Stimulated activated CD4-positive, alpha-beta T cell treated with anti-CD3 and anti-CD28 coated beads, Interleukin-4, amount 100 ng/mL, for 1 hour (primary cell): ENCODE data around the gene CBS.
"Not testable (repeated sequence)": the region's sequence is repeated elsewhere in the genome, so short reads cannot be mapped to it uniquely, and the experiment has no call there.

ENCODE experiments used
- DNase-seq: peaks from one replicate; pipeline ENCODE4 v3.0.0-alpha.2; 2020

Gene CBS

DNA sequence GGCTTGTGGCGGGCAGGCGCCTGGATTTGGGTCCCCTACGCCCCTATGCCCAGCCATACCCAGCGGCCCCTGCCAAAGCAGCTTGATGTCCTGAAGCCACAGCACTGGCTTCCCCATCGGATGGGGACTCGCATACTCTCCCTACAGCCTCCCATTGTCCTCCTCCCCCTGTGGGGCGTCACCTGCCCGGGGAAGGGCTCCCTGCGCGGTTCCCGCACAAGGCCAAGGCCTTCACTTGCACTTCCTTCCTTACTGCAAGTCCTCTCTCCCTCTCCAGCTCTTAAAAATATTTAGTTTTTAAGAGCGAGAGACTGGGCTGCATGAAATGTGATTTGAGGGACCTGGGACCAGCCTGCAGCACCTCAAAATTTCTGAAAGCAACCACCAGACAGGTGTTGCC lies 8.9 kb downstream of the CBS start:
- DNase-seq: not testable (repeated sequence)

DNA sequence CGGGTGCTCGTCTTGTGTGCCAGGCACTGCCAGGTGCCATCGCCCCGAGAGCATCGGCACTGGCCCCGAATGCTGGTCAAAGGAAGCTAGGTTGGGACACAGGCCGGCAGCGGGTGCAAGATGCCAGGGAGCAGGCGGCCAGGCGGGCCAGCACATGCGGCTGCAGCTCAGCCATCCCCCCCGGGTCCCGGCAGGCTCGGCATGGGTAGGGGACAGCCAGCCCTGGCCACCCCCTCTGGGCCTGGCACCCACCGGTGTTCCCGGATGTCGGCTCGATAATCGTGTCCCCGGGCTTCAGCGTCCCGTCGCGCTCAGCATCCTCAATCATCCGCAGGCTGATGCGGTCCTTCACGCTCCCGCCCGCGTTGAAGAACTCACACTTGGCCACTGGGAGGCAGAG lies 9.6 kb downstream of the CBS start:
- not testable (repeated sequence) for DNase-seq

- not testable (repeated sequence) for DNase-seq
Measured at GRCh38 chr21:43064265-43064917, 11.2 kb downstream of the CBS start.

DNA sequence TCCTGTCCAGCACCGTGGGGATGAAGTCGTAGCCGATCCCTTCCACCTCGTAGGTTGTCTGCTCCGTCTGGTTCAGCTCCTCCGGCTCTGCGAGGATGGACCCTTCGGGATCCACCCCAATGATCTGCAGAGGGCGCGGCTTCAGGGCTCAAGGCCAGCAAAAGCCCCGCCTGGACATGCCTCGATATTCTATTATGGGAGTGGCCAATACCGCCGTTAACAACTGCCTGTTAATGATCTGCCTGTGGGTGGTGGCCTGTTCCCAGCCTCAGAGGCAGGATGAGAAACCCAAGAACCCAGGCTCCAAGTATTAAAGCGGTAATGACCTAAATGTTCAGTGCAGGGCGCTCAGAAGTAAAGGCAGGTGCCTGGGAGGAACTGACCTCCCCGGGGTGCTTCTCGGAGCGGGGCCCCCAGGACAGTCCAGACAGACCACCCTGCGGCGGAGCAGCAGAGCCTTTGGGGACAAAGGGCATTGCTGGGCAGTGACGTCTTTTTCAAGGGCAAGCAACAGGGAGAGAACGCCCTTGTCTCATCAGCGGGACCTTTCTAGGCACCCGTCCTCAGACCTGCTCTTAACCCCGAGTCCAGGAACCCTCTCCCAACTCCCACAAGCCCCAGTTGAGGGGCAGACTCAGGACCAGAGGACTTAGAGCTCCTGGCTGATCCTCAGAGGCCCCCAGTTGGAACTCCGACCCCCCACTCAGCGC lies 12.5 kb downstream of the CBS start:
- DNase-seq: not testable (repeated sequence)

GRCh38 chr21:43053112-43053511 lies 22.5 kb downstream of the CBS start:
- not testable (repeated sequence) for DNase-seq

- not testable (repeated sequence) for DNase-seq
Measured at GRCh38 chr21:43045876-43046821, 29.5 kb downstream of the CBS start.

DNA sequence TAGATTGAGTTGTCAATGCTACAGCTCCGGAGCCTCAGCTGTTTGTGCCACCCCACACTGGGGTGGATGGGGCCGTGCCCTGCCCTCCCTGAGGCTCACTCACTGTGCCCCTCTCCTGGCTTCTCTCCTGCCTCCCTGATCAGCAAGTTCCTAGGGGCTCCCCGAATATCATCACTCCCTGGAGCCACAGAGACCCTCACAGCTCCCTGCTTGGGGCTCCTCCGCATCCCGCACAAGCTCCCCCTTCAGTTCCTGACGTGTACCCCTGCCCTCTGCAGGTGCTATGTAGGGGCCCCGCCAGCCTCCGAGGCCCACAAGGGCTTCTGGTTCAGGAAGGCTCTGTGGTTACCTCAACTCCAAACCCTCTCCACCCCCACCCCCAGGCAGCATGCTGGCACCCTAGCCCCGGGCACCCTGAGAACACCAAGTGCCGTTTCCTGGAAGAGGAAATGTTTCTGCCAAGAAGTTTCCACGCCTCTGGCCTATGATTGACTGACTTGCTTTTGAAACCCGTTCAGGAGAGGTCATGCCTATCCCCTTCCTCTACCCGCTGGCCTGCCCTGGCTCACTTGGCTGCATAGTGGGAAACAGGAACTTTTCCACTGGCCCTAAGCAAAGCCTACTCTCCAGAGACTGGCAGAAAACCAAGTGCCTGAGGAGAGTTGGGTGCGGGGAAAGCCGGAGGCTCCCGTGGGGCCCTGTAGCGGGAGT lies 30.3 kb downstream of the CBS start:
- not testable (repeated sequence) for DNase-seq

GRCh38 chr21:43044547-43044946 lies 31.1 kb downstream of the CBS start:
- not testable (repeated sequence) for DNase-seq

DNA sequence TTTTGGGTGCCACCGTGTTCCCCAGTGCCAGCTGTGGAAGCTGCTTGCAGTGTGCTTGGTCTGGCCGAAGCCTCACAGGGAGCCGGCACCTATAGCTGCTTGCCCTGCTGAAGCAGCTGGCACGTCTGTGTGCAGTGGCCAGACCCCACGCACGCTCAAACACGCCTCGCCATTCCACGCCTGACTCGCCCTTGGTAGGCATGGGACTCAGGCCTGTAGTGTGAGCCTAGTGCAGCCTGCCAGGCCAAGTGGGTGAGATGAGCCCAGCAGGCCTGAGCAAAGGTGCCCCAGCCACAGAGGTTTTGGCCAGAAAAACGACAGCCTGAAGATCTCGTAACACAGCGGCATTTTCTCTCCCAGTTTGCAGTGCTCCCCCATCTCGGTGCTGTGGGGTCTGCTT lies 32.3 kb downstream of the CBS start:
- not testable (repeated sequence) for DNase-seq

- DNase-seq: not testable (repeated sequence)
Measured at GRCh38 chr21:43042169-43042568, 33.5 kb downstream of the CBS start.

DNA sequence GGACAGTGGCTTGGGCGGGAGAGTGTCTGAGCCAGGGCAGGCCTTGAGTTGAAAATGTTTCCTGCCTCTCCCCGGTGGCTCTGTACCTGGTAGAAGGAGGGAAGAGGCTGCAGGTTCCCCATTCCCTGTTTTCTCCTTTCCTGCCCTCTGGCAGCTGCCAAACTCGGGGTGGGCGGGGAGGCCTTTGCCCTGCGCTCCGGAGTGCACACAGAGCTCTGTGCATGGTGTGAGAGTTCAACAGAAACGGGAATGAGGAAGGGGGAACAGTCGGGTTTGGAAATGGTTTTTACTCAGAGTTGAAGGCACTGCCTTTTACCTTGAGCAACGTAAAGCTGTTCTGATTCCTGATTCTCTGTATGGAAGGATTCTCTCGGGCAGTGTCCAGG lies 37.0 kb downstream of the CBS start:
- not testable (repeated sequence) for DNase-seq

- not testable (repeated sequence) for DNase-seq
Measured at GRCh38 chr21:43037918-43038658, 37.5 kb downstream of the CBS start.

DNA sequence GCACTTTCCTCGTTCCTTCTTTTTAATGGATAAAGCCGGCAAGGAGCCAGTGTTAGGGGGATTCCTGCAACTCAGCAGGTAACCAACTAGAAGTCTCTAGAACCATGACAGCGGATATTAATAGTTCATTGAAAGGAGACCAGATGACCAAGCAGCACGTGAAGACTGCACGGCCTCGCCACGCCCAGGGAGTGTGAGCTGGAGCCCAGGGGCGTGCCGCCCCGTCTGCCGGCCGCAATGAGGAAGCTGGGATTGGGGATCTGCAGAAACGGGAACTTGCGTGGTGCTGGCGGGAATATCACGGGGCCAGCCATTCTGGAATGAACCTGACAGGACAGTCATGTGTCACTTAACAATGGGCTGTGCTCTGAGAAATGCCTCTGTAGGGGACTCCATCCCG lies 38.7 kb downstream of the CBS start:
- not testable (repeated sequence) for DNase-seq

GRCh38 chr21:43034826-43035225 lies 40.8 kb downstream of the CBS start:
- DNase-seq: no peak

DNA sequence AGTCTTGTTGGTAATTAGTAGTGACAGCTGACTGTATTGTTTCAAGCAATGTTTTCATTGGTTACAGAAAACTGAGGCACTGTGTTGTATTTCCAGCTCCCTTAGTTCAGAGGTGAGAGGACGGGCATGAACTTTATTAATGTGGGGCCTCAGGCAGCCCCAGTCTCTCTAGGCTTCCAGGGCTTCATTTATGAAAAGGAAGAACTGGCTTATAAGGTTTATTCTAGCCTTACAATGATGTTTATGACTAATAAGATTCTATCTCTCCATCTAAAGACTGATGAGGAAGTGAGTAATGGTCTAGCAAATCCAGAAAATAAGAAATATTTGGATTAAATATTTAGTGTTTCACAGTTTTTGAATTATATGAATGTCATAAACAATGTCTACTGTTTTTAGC lies 41.5 kb downstream of the CBS start:
- no peak for DNase-seq

DNA sequence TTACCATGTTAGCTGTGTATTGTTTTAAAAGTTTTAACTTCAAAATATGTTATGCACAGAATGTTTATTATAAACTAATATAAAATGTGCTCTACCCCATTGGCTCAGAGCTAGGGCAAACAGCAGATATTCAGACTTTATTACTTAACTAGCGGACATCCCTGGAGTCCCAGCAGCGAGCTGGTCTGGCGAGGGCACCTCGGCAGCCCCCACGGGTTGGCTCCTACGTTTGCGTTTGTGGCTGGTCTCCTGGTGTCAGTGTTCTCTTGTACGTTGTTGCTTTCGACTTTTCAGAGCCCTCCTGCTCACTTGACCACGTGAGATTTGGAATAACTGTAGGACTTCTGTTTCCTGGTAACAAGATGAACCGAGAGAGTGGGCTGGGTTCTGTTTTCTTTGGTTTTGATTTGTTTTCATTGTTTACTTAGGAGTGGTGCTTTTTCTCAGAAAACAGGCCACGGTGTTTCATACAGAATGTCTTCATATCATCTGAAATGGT lies 44.5 kb downstream of the CBS start:
- DNase-seq: no peak

DNA sequence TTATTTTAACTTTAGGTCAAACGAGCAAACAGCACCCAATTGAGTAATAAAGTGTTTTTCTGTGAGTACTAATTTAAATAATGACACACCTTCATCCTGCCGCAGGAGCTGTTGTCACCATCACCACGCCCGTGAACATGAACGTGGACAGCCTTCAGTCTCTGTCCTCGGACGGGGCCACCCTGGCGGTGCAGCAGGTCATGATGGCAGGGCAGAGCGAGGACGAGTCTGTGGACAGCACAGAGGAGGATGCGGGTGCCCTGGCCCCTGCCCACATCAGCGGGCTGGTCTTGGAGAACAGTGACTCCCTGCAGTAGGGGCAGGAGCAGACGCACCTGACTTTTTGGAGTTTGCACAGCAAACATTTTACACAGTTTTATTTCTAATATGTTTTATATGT lies 45.9 kb downstream of the CBS start:
- no peak for DNase-seq

- no peak for DNase-seq
Measured at GRCh38 chr21:43027846-43028731, 47.5 kb downstream of the CBS start.

DNA sequence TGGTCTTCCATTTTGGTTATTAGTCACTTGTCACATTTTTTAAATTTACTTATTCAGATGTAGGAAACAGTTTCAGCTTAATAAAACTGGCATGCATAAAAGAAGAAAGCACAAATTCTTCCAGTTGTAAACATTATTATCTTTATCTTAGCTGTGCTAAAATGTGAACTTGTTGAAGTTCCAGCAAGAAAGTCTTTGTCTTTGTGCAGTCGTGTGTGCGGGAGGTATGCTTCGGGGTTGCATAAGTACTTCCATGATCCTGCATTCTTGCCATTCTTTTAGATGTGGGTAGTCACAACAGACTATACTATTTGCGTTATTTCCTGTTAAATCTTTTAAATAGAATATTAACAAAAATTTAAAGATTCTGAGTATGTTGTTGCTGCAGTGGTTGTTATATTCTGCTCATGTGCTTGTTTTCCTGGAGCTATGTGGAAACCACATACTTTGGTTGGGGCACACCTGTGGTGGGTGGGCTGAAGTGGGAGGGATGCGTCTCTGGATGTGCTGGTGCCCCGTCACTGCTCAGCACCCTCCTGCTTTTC lies 49.9 kb downstream of the CBS start:
- no peak for DNase-seq

DNA sequence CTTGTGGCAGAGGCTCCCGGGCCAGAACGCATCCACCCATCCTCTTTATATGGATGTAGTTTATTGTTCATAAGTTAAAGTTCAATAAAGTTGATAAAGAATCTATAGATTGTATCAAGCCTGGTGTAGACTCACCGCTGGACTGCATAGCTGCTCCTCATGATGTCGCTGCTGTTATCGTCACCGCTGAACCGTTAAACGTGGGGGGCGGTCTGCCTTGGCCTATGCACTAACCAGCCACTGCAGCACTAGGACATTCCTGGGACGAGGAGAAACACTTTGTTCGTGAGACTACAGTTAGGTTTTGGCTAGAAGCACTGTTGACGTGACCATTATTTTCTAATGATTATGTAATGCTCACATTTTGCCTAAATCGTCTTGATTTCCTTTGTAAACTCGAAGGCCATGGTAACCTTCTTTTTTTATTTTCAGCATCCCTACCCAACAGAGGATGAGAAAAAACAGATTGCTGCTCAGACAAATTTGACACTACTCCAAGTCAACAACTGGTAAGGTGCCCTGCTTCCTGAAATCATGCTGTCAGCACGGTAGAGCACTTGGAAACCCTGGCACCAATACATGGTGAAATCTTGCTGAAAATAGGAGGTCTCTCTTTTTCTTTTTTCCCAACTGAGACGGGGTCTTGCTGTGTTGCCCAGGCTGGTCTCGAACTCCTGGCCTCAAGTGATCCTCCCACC lies 51.0 kb downstream of the CBS start:
- DNase-seq: no peak
